ENCODE results near the gene DOCK10.

The DOCK10 gene

GRCh38 chr2:225072444-225072843 is 30.2 kb upstream of the DOCK10 start:
- no peaks in the 10 kb centered on the region for H3K27me3 ChIP-seq (replicated peaks; ENCODE audit: control insufficient read depth, insufficient read depth, low read length)
- no peak for TF ChIP-seq CTCF (IDR thresholded peaks at IDR 0.05; ENCODE audit: insufficient read depth, low read length, poor library complexity, severe bottlenecking)
- DNase-seq (ENCODE audit: extremely low read depth, insufficient read length): no peak

GRCh38 chr2:225070811-225071210 is 28.5 kb upstream of the DOCK10 start:
- DNase-seq (ENCODE audit: extremely low read depth, insufficient read length): no peak
- Histone ChIP-seq H3K27me3 (replicated peaks; ENCODE audit: control insufficient read depth, insufficient read depth, low read length) (no peaks in the 10 kb centered on the region), H3K4me3 (replicated peaks; ENCODE audit: low read depth, low read length) (no peak overlapping the region), H3K36me3 (ENCODE audit: control insufficient read depth, insufficient read depth, low read length) (no peaks in the 10 kb centered on the region)
- no peak for TF ChIP-seq CTCF (IDR thresholded peaks at IDR 0.05; ENCODE audit: insufficient read depth, low read length, poor library complexity, severe bottlenecking)

More at GRCh38 chr2:225072444-225072843, 30.2 kb upstream of the DOCK10 start:
- H3K36me3 ChIP-seq (ENCODE audit: control insufficient read depth, insufficient read depth, low read length): no peaks in the 10 kb centered on the region
- H3K4me3 ChIP-seq (replicated peaks; ENCODE audit: low read depth, low read length): no peak overlapping the region

- no peak for DNase-seq (ENCODE audit: extremely low read depth, insufficient read length)
- Histone ChIP-seq H3K27me3 (replicated peaks; ENCODE audit: control insufficient read depth, insufficient read depth, low read length) (no peaks in the 10 kb centered on the region), H3K4me3 (replicated peaks; ENCODE audit: low read depth, low read length) (no peak overlapping the region), H3K36me3 (ENCODE audit: control insufficient read depth, insufficient read depth, low read length) (no peaks in the 10 kb centered on the region)
- TF ChIP-seq CTCF (IDR thresholded peaks at IDR 0.05; ENCODE audit: insufficient read depth, low read length, poor library complexity, severe bottlenecking): no peak
Observed at GRCh38 chr2:225069966-225070365, 27.7 kb upstream of the DOCK10 start.

- H3K36me3 ChIP-seq (ENCODE audit: control insufficient read depth, insufficient read depth, low read length): no peaks in the 10 kb centered on the region
- no peak for TF ChIP-seq CTCF (IDR thresholded peaks at IDR 0.05; ENCODE audit: insufficient read depth, low read length, poor library complexity, severe bottlenecking)
- DNase-seq (ENCODE audit: extremely low read depth, insufficient read length): no peak
- no peaks in the 10 kb centered on the region for H3K27me3 ChIP-seq (replicated peaks; ENCODE audit: control insufficient read depth, insufficient read depth, low read length)
- H3K4me3 ChIP-seq (replicated peaks; ENCODE audit: low read depth, low read length): no peak overlapping the region
Observed at GRCh38 chr2:225069477-225069876, 27.2 kb upstream of the DOCK10 start.

GRCh38 chr2:225065882-225066281 is 23.6 kb upstream of the DOCK10 start:
- DNase-seq (ENCODE audit: extremely low read depth, insufficient read length): no peak
- Histone ChIP-seq H3K36me3 (ENCODE audit: control insufficient read depth, insufficient read depth, low read length) (no peaks in the 10 kb centered on the region), H3K4me3 (replicated peaks; ENCODE audit: low read depth, low read length) (no peak overlapping the region), H3K27me3 (replicated peaks; ENCODE audit: control insufficient read depth, insufficient read depth, low read length) (no peaks in the 10 kb centered on the region)
- TF ChIP-seq CTCF (IDR thresholded peaks at IDR 0.05; ENCODE audit: insufficient read depth, low read length, poor library complexity, severe bottlenecking): no peak

- no peaks in the 10 kb centered on the region for H3K27me3 ChIP-seq (replicated peaks; ENCODE audit: control insufficient read depth, insufficient read depth, low read length)
- no peak for TF ChIP-seq CTCF (IDR thresholded peaks at IDR 0.05; ENCODE audit: insufficient read depth, low read length, poor library complexity, severe bottlenecking)
- no peak overlapping the region for H3K4me3 ChIP-seq (replicated peaks; ENCODE audit: low read depth, low read length)
- DNase-seq (ENCODE audit: extremely low read depth, insufficient read length): no peak
- H3K36me3 ChIP-seq (ENCODE audit: control insufficient read depth, insufficient read depth, low read length): no peaks in the 10 kb centered on the region
Observed at GRCh38 chr2:225064928-225065327, 22.7 kb upstream of the DOCK10 start.
